Keratinocyte (primary cell): ENCODE data around the gene GPX4.

Experiments used
- CTCF ChIP-seq, 3 experiments: IDR thresholded peaks in 1 of 3; conservative IDR thresholded peaks in 1 of 3; optimal IDR thresholded peaks in 1 of 3; 2 replicates in 2 of 3; 3 replicates in 1 of 3; pipeline versions ENCODE3 to v1.5.1; 2011; ENCODE audit warnings: low read length in 3 of 3, mild to moderate bottlenecking in 3 of 3, moderate library complexity in 2 of 3, control low read depth in 1 of 3, inconsistent platforms in 1 of 3; ENCODE audit not compliant: insufficient read depth in 2 of 3; ENCODE audit errors: extremely low read depth in 1 of 3
- EZH2 ChIP-seq: IDR thresholded peaks from one replicate; pipeline ENCODE4 v1.6.1; 2012; ENCODE audit warnings: inconsistent platforms, mild to moderate bottlenecking, low read length, moderate library complexity

GRCh38 chr19:1109032-1109551 is 5.3 kb downstream of the GPX4 start:
- TF ChIP-seq CTCF (optimal IDR thresholded peaks at IDR 0.05 in 1 of 3, IDR thresholded peaks at IDR 0.05 in 1 of 3, conservative IDR thresholded peaks at IDR 0.05 in 1 of 3; ENCODE audit: extremely low read depth in 1 of 3, insufficient read depth in 2 of 3, low read length in 3 of 3) (no peak), EZH2 (no peak)
